IMR-90 (cell line): Measurements from ENCODE around the gene ISM1. TPM values are rescaled to one million over a fixed set of nuclear protein-coding genes. Genes with fewer than 3 reads are reported as not detected.

Source experiments
- ATAC-seq: fragments of 200-7000 bp; cut with Tn5 transposase; 2 replicates; pipeline ENCODE4 v1.9.1; 2020; ENCODE audit warnings: low read depth, mild to moderate bottlenecking, moderate library complexity
- BruUV-seq: library from RNA; stranded (reverse); fragments of 400-500 nt; replicated peaks from 2 replicates; lab custom pipeline; 2021; lab: Mats Ljungman, UMichigan
- CTCF ChIA-PET: fragments of 300-600 bp; formaldehyde crosslinking; extraction: SDS; loops from one replicate; lab custom pipeline; 2021; ENCODE audit warnings: antibody characterized with exemption; lab: Yijun Ruan, JAX
- POLR2A ChIA-PET: fragments of 300-600 bp; sonication (Branson Sonifier 250); formaldehyde crosslinking; loops from one replicate; lab custom pipeline; 2022; ENCODE audit warnings: antibody characterized with exemption; ENCODE audit not compliant: unreplicated experiment; lab: Charles Lee
- DNase-seq: peaks from one replicate; pipeline ENCODE4 v3.0.0; 2013
- H2AFZ ChIP-seq: replicated peaks from 2 replicates; pipeline ENCODE3; 2013; ENCODE audit warnings: low read length, mild to moderate bottlenecking; ENCODE audit not compliant: poor library complexity
- H2AK5ac ChIP-seq: 2 replicates; pipeline ENCODE4 v1.6.1; 2013; ENCODE audit warnings: low read depth, low read length, inconsistent platforms
- H2AK9ac ChIP-seq: replicated peaks from 2 replicates; pipeline ENCODE3; 2013; ENCODE audit warnings: mild to moderate bottlenecking, low read depth, low read length, moderate library complexity; ENCODE audit not compliant: poor library complexity
- H2BK120ac ChIP-seq: 2 replicates; pipeline ENCODE4 v1.6.1; 2013; ENCODE audit warnings: low read depth, low read length, inconsistent platforms
- H2BK15ac ChIP-seq: 3 replicates; pipeline ENCODE4 v1.6.1; 2013; ENCODE audit warnings: low read depth, low read length, inconsistent platforms
- H2BK20ac ChIP-seq: 2 replicates; pipeline ENCODE4 v1.6.1; 2013; ENCODE audit warnings: low read depth, mild to moderate bottlenecking, inconsistent platforms, low read length, moderate library complexity
- H2BK5ac ChIP-seq: 2 replicates; pipeline ENCODE4 v1.6.1; 2013; ENCODE audit warnings: mild to moderate bottlenecking, low read depth, low read length, inconsistent platforms; ENCODE audit not compliant: poor library complexity, severe bottlenecking
- H3K14ac ChIP-seq: replicated peaks from 2 replicates; pipeline ENCODE4 v1.6.1; 2013; ENCODE audit warnings: low read depth, low read length, inconsistent platforms
- H3K18ac ChIP-seq: 2 replicates; pipeline ENCODE4 v1.6.1; 2013; ENCODE audit warnings: low read depth, low read length, control low read depth
- H3K23ac ChIP-seq: 2 replicates; pipeline ENCODE4 v1.6.1; 2013; ENCODE audit warnings: low read depth, low read length, inconsistent platforms
- H3K27ac ChIP-seq: 2 replicates; pipeline ENCODE4 v1.5.1; 2013; ENCODE audit warnings: mild to moderate bottlenecking, control low read depth, low read length; ENCODE audit not compliant: insufficient read depth
- H3K27me3 ChIP-seq: 2 replicates; pipeline ENCODE4 v1.6.1; 2013; ENCODE audit warnings: low read length; ENCODE audit not compliant: control insufficient read depth, insufficient read depth
- H3K36me3 ChIP-seq: 2 replicates; pipeline ENCODE4 v1.6.1; 2013; ENCODE audit warnings: low read length, mixed read lengths; ENCODE audit not compliant: control insufficient read depth, insufficient read depth
- H3K4ac ChIP-seq: 2 replicates; pipeline ENCODE4 v1.6.1; 2013; ENCODE audit warnings: low read depth, low read length, inconsistent platforms
- H3K4me1 ChIP-seq: 2 replicates; pipeline ENCODE4 v1.6.1; 2013; ENCODE audit warnings: low read length, mixed read lengths; ENCODE audit not compliant: control insufficient read depth, insufficient read depth
- H3K4me2 ChIP-seq: 2 replicates; pipeline ENCODE4 v1.6.1; 2013; ENCODE audit warnings: low read depth, mild to moderate bottlenecking, control low read depth, low read length, moderate library complexity
- H3K4me3 ChIP-seq: 2 replicates; pipeline ENCODE4 v1.5.1; 2013; ENCODE audit warnings: low read depth, mild to moderate bottlenecking, control low read depth, low read length, moderate library complexity; ENCODE audit not compliant: insufficient read depth
- H3K56ac ChIP-seq: 2 replicates; pipeline ENCODE4 v1.6.1; 2013; ENCODE audit warnings: low read length, inconsistent platforms; ENCODE audit not compliant: insufficient read depth; ENCODE audit errors: extremely low read depth
- H3K79me1 ChIP-seq, 2 experiments: 2 replicates each; pipeline ENCODE4 v1.6.1; 2013; ENCODE audit warnings: low read length in 2 of 2, inconsistent platforms in 1 of 2, low read depth in 1 of 2
- H3K9ac ChIP-seq: 2 replicates; pipeline ENCODE4 v1.6.1; 2013; ENCODE audit warnings: low read depth, low read length, control low read depth
- H3K9me1 ChIP-seq: 2 replicates; pipeline ENCODE4 v1.6.1; 2013; ENCODE audit warnings: low read length, inconsistent platforms; ENCODE audit not compliant: insufficient read depth
- H3K9me3 ChIP-seq: 2 replicates; pipeline ENCODE4 v1.6.1; 2013; ENCODE audit warnings: low read length; ENCODE audit not compliant: control insufficient read depth, insufficient read depth
- H4K20me1 ChIP-seq: 2 replicates; pipeline ENCODE4 v1.6.1; 2013; ENCODE audit warnings: low read length, inconsistent platforms; ENCODE audit not compliant: insufficient read depth
- H4K5ac ChIP-seq: 2 replicates; pipeline ENCODE4 v1.6.1; 2013; ENCODE audit warnings: mild to moderate bottlenecking, low read depth, low read length, control low read depth
- H4K8ac ChIP-seq, 2 experiments: 2 replicates each; pipeline ENCODE4 v1.6.1; 2013; ENCODE audit warnings: low read depth in 2 of 2, low read length in 2 of 2, control low read depth in 1 of 2, inconsistent platforms in 1 of 2
- H4K91ac ChIP-seq: 2 replicates; pipeline ENCODE4 v1.6.1; 2013; ENCODE audit warnings: low read depth, low read length, inconsistent platforms; ENCODE audit not compliant: insufficient read depth
- BHLHE40 ChIP-seq: fragments of 150-350 bp; IDR thresholded peaks from 2 replicates; pipeline ENCODE4 v1.6.1; 2016; ENCODE audit warnings: mild to moderate bottlenecking, low read depth, low read length
- CTCF ChIP-seq: conservative IDR thresholded peaks from 2 replicates; pipeline ENCODE4 v1.5.1; 2012; ENCODE audit warnings: mild to moderate bottlenecking, low read depth, low read length, improper control_type of control experiment
- ELK1 ChIP-seq: fragments of 150-350 bp; IDR thresholded peaks from 2 replicates; pipeline ENCODE4 v1.6.1; 2016; ENCODE audit warnings: low read depth, mild to moderate bottlenecking, low read length, moderate library complexity, borderline replicate concordance
- MAFK ChIP-seq: IDR thresholded peaks from 2 replicates; pipeline ENCODE4 v1.6.1; 2012; ENCODE audit warnings: low read depth, low read length, improper control_type of control experiment
- MXI1 ChIP-seq: IDR thresholded peaks from 2 replicates; pipeline ENCODE4 v1.6.1; 2012; ENCODE audit warnings: low read depth, mild to moderate bottlenecking, low read length, moderate library complexity, borderline replicate concordance
- NFE2L2 ChIP-seq: fragments of 150-350 bp; IDR thresholded peaks from 2 replicates; pipeline ENCODE4 v1.6.1; 2016; ENCODE audit warnings: low read depth, mild to moderate bottlenecking, low read length
- POLR2A ChIP-seq: IDR thresholded peaks from 2 replicates; pipeline ENCODE4 v1.6.1; 2012; ENCODE audit warnings: mild to moderate bottlenecking, low read depth, low read length
- RAD21 ChIP-seq: IDR thresholded peaks from 2 replicates; pipeline ENCODE4 v1.6.1; 2012; ENCODE audit warnings: low read length, improper control_type of control experiment
- SMC3 ChIP-seq: fragments of 150-350 bp; IDR thresholded peaks from 2 replicates; pipeline ENCODE4 v1.6.1; 2016; ENCODE audit warnings: low read depth, mild to moderate bottlenecking, antibody characterized with exemption, low read length, moderate library complexity
- WGBS, 2 experiments: methylation state at CpG; one replicate each; pipeline versions ENCODE4 v1.1.5 to v1.1.7; 2013; ENCODE audit warnings: missing lambda C conversion rate in 2 of 2; ENCODE audit not compliant: insufficient read length in 1 of 2; ENCODE audit errors: extremely low coverage in 2 of 2; 5-methylcytosine and 5-hydroxymethylcytosine counted together
- dilution Hi-C: fragments of 300-500 bp; cut with HindIII; formaldehyde crosslinking; loops from one replicate; pipeline ENCODE4 v1.14.3; 2018; ENCODE audit warnings: low sequenced_read_pairs; ENCODE audit not compliant: unreplicated experiment
- in situ Hi-C: fragments of 300-500 bp; cut with MboI; formaldehyde crosslinking; loops from 3 replicates; pipeline ENCODE4 v1.14.3; 2019; ENCODE audit warnings: low sequenced_read_pairs, inconsistent platforms, mixed read lengths
- intact Hi-C: fragments of 100-400 bp; cut with micrococcal nuclease; formaldehyde crosslinking; loops from 2 replicates; pipeline ENCODE4 v1.10.0; 2022
- polyA plus RNA-seq, 3 experiments: library from polyadenylated mRNA; depleted of rRNA; stranded (reverse); fragments of >200 nt; gene quantifications; 2 replicates each; pipeline ENCODE4 v1.2.3, GENCODE V29; 2012; ENCODE audit warnings: low replicate concordance in 1 of 3
- total RNA-seq: library from RNA; depleted of rRNA; stranded (reverse); fragments of >200 nt; gene quantifications from 2 replicates; pipeline ENCODE4 v1.2.3, GENCODE V29; 2012

ISM1 gene
- total and polyA plus RNA-seq, 2 of the 4 experiments (the other 2 are of a cell fraction) = not detected

- Histone ChIP-seq H3K4me1 (no peaks in the 10 kb centered on the region), H3K4ac (no peak overlapping the region), H3K9me3 (no peaks in the 10 kb centered on the region), H3K18ac (no peak overlapping the region), H2BK5ac (no peak overlapping the region), H4K5ac (no peak overlapping the region), H2AFZ (no peak overlapping the region), H4K20me1 (no peaks in the 10 kb centered on the region), H3K4me3 (no peak overlapping the region), H3K14ac (no peak overlapping the region), H3K4me2 (no peak overlapping the region), H3K79me1 (no peaks in the 10 kb centered on the region), H3K23ac (no peak overlapping the region), H2BK120ac (no peak overlapping the region), H3K9me1 (no peaks in the 10 kb centered on the region), H2AK5ac (no peak overlapping the region), H4K8ac (no peak overlapping the region), H2BK20ac (no peak overlapping the region), H4K91ac (no peak overlapping the region), H3K9ac (no peak overlapping the region), H2AK9ac (no peak overlapping the region), H2BK15ac (no peak overlapping the region), H3K27me3 (no peaks in the 10 kb centered on the region; the same call in 1 of the 2 replicates), H3K56ac (no peak overlapping the region), H3K27ac (no peak overlapping the region), H3K36me3 (no peaks in the 10 kb centered on the region)
- intact Hi-C loops = no loop called here
- WGBS, 2 experiments = no CpG with 5 or more reads among the region's 6 CpGs
- ATAC-seq (no peak), DNase-seq (no peak)
- CTCF ChIA-PET = no interaction called here
- dilution Hi-C loops = no loop called here
- TF ChIP-seq MXI1 (no peak), ELK1 (no peak), BHLHE40 (no peak), CTCF (no peak), RAD21 (no peak), POLR2A (no peak), MAFK (no peak), NFE2L2 (no peak), SMC3 (no peak)
- POLR2A ChIA-PET = no interaction called here
- BruUV-seq = no TSS peak
- in situ Hi-C loops = no loop called here
Measured at GRCh38 chr20:13305284-13305683, 84.2 kb downstream of the ISM1 start.
